Body of pancreas (tissue), 4 donors: Measurements from ENCODE around the gene UGP2. TPM values are rescaled to one million over a fixed set of nuclear protein-coding genes. Genes with fewer than 3 reads are reported as not detected.
A peak's percentile ranks its signal among the peaks of the same experiment; 100 is the strongest.

Experiments used
- ATAC-seq: fragments of 150-250 bp; one replicate; pipeline ENCODE4 v1.9.1; 2016
- DNase-seq, 4 donors: peaks; one replicate each; pipeline ENCODE4 v3.0.0-alpha.2; 2019
- H3K27ac ChIP-seq, 4 donors: fragments of 200-600 bp; sonication (generic); 1 replicate in 3 of 4; 2 replicates in 1 of 4; pipeline versions ENCODE4 v1.5.1 to v1.6.1; 2016 to 2019; ENCODE audit warnings: mild to moderate bottlenecking in 1 of 4, mixed read lengths in 1 of 4, moderate library complexity in 1 of 4
- H3K27me3 ChIP-seq, 2 donors: fragments of 200-600 bp; sonication (generic); one replicate each; pipeline ENCODE4 v1.6.0; 2016; ENCODE audit warnings: mild to moderate bottlenecking in 1 of 2
- H3K36me3 ChIP-seq, 2 donors: fragments of 200-600 bp; sonication (generic); replicated peaks in 1 of 2; 2 replicates each; pipeline ENCODE4 v1.5.1; 2016; ENCODE audit warnings: low read depth in 2 of 2; ENCODE audit not compliant: insufficient read depth in 1 of 2
- H3K4me1 ChIP-seq: fragments of 200-600 bp; sonication (generic); one replicate; pipeline ENCODE4 v1.6.0; 2016
- H3K4me3 ChIP-seq, 2 donors: fragments of 200-600 bp; sonication (generic); 1 replicate in 1 of 2; 2 replicates in 1 of 2; pipeline ENCODE4 v1.5.1; 2016 to 2019
- H3K9me3 ChIP-seq, 3 donors: fragments of 200-600 bp; sonication (generic); 1 replicate in 2 of 3; 2 replicates in 1 of 3; pipeline ENCODE4 v1.5.1; 2016
- POLR2A ChIP-seq, 3 donors: fragments of 450-650 bp; IDR thresholded peaks; one replicate each; pipeline ENCODE4 v1.6.1; 2016; ENCODE audit warnings: antibody characterized with exemption in 3 of 3, mild to moderate bottlenecking in 2 of 3
- WGBS, 2 donors: methylation state at CpG; one replicate each; pipeline ENCODE4 v1.1.5; 2017; 5-methylcytosine and 5-hydroxymethylcytosine counted together
- intact Hi-C: fragments of 100-400 bp; cut with DNase I; formaldehyde crosslinking; loops from one replicate; pipeline ENCODE4 v1.15.1; 2023
- total RNA-seq, 2 donors: library from RNA; depleted of rRNA; stranded (reverse); fragments of >200 nt; gene quantifications; one replicate each; pipeline ENCODE4 v1.1.0, GENCODE V29; 2016
- TF ChIP-seq, protein P1 (sequence below), 7 experiments: fragments of 450-650 bp in 4 of 7; fragments of 200-600 bp in 3 of 7; sonication (generic) in 3 of 7; IDR thresholded peaks; one replicate each; pipeline ENCODE4 v1.5.1; 2016 to 2019; ENCODE audit warnings: antibody characterized with exemption in 7 of 7

The UGP2 gene
- total RNA-seq, 2 donors from 2014 or later = 64.3 to 93.3 TPM

DNA sequence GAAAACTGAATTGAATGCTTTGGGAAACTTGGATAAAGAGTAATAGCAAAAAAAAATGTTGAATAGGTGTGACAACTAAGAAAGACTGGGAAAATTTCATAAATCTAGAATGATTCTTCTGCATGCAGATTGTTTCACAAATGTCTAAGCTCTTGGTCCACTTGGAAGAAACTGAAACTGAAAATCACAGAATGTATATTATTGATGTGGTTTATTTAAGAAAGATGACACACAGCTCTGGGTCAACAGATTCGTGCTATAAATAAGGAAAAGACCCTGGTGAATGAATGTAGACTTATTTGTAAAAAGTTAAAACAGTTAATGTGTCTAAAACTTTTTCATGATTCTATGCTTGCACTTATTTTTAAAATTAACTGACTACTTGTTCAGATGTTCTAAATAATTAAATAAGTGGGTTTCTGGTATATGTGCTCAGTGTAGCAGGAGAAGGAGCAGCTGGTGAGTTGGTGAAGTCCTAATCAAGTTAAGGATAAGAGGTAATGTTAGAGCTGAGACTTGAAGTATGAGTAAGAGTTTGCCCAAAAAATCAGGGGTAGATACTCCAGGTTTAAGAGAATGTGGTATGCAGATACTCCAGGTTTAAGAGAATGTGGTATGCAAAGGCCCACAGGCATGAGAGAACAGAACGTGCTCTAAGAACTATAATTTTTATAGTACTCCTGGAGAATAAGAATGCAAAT is 24.5 kb downstream of the UGP2 start:
- H3K27ac ChIP-seq = no peak overlapping the region
- no peak for TF ChIP-seq POLR2A (IDR thresholded peaks at IDR 0.05)
- TF ChIP-seq, protein P1, sequence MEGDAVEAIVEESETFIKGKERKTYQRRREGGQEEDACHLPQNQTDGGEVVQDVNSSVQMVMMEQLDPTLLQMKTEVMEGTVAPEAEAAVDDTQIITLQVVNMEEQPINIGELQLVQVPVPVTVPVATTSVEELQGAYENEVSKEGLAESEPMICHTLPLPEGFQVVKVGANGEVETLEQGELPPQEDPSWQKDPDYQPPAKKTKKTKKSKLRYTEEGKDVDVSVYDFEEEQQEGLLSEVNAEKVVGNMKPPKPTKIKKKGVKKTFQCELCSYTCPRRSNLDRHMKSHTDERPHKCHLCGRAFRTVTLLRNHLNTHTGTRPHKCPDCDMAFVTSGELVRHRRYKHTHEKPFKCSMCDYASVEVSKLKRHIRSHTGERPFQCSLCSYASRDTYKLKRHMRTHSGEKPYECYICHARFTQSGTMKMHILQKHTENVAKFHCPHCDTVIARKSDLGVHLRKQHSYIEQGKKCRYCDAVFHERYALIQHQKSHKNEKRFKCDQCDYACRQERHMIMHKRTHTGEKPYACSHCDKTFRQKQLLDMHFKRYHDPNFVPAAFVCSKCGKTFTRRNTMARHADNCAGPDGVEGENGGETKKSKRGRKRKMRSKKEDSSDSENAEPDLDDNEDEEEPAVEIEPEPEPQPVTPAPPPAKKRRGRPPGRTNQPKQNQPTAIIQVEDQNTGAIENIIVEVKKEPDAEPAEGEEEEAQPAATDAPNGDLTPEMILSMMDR (IDR thresholded peaks at IDR 0.05) = no peak
- DNase-seq = no peak
- no peaks in the 10 kb centered on the region for H3K27me3 ChIP-seq
- no peaks in the 10 kb centered on the region for H3K36me3 ChIP-seq
- intact Hi-C loops = loop anchor here (10.0 kb wide), 1 partner anchor 171 kb away; no protein-coding TSS in a partner anchor
- H3K4me1 ChIP-seq = peaks cover 22% of the 10 kb centered on the region
- WGBS, 2 donors = 81 to 87% methylated on average over 2 of the region's 2 CpGs
- H3K4me3 ChIP-seq = no peak overlapping the region
- no peak for ATAC-seq
- H3K9me3 ChIP-seq = no peaks in the 10 kb centered on the region

DNA sequence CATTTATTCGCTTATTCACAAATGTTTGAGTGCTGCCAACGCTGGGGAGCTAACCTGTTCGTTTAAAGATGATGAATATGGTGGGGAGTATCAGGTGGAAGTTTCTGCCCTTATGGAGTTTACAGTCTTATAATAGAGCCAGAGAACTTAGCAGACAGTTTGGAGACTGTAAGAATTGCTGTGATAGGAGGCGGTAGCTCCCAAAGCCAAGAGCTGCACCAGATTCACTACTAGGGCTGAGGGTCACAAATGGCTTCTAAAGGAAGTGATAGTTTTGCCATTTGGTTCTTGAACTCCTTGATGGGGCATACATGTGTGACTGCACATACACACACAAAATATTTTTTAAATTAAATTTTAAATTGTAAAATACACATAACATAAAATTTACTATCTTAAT is 29.0 kb downstream of the UGP2 start:
- H3K4me1 ChIP-seq = peaks cover 6% of the 10 kb centered on the region
- ATAC-seq = no peak
- H3K36me3 ChIP-seq = no peaks in the 10 kb centered on the region
- peak overlapping the region in 1 of 4 donors; percentile 36 for H3K27ac ChIP-seq
- H3K4me3 ChIP-seq = no peak overlapping the region
- DNase-seq = no peak
- TF ChIP-seq POLR2A (IDR thresholded peaks at IDR 0.05) = no peak
- TF ChIP-seq, protein P1 (IDR thresholded peaks at IDR 0.05) = no peak
- WGBS, 2 donors = 95 to 97% methylated on average over 4 of the region's 4 CpGs
- H3K9me3 ChIP-seq = no peaks in the 10 kb centered on the region
- intact Hi-C loops = no loop called here
- H3K27me3 ChIP-seq = no peaks in the 10 kb centered on the region

- Histone ChIP-seq H3K9me3 (no peaks in the 10 kb centered on the region), H3K27me3 (no peaks in the 10 kb centered on the region), H3K27ac (peak overlapping the region in 1 of 4 donors; percentile 36), H3K36me3 (no peaks in the 10 kb centered on the region), H3K4me1 (peaks cover 6% of the 10 kb centered on the region), H3K4me3 (no peak overlapping the region)
- 77% methylated on average over 4 of the region's 4 CpGs for WGBS, 2 donors
- ATAC-seq = no peak
- no peak for TF ChIP-seq POLR2A (IDR thresholded peaks at IDR 0.05)
- TF ChIP-seq, protein P1 (IDR thresholded peaks at IDR 0.05) = no peak
- DNase-seq = no peak
- intact Hi-C loops = no loop called here
Measured at GRCh38 chr2:63871864-63872263, 30.2 kb downstream of the UGP2 start.

- Histone ChIP-seq H3K27me3 (no peaks in the 10 kb centered on the region), H3K27ac (no peak overlapping the region), H3K4me1 (peaks cover 6% of the 10 kb centered on the region), H3K36me3 (no peaks in the 10 kb centered on the region), H3K9me3 (no peaks in the 10 kb centered on the region), H3K4me3 (no peak overlapping the region)
- WGBS, 2 donors = 59 to 69% methylated on average over 6 of the region's 6 CpGs
- ATAC-seq = no peak
- no peak for TF ChIP-seq POLR2A (IDR thresholded peaks at IDR 0.05)
- TF ChIP-seq, protein P1 (IDR thresholded peaks at IDR 0.05) = no peak
- intact Hi-C loops = no loop called here
- DNase-seq = no peak
Measured at GRCh38 chr2:63872571-63873328, 31.1 kb downstream of the UGP2 start.
